Activated T-cell treated with anti-CD3 and anti-CD28 coated beads, Interleukin-2, amount 50 U/mL, for 4 hours (primary cell): ENCODE data around the gene FADS3. TPM values are rescaled to one million over a fixed set of nuclear protein-coding genes. Genes with fewer than 3 reads are reported as not detected.

Experiments
- ATAC-seq, 2 donors: fragments of 200-7000 bp; cut with Tn5 transposase; one replicate each; pipeline ENCODE4 v1.10.0; 2021
- DNase-seq: peaks from one replicate; pipeline ENCODE4 v3.0.0-alpha.2; 2020
- H3K27me3 Mint-ChIP-seq: one replicate; pipeline ENCODE4 v1.8.0; 2021; ENCODE audit warnings: low read depth, mixed read lengths
- H3K36me3 Mint-ChIP-seq: one replicate; pipeline ENCODE4 v1.8.0; 2022; ENCODE audit warnings: mixed read lengths; ENCODE audit not compliant: insufficient read depth
- H3K4me1 Mint-ChIP-seq: one replicate; pipeline ENCODE4 v1.8.0; 2021; ENCODE audit warnings: low read depth, mixed read lengths
- H3K4me3 Mint-ChIP-seq: one replicate; pipeline ENCODE4 v1.8.0; 2021; ENCODE audit warnings: mild to moderate bottlenecking, moderate library complexity, mixed read lengths
- H3K9me3 Mint-ChIP-seq: one replicate; pipeline ENCODE4 v1.8.0; 2021; ENCODE audit warnings: mixed read lengths
- total RNA-seq, 3 donors: library from RNA; stranded (reverse); gene quantifications; one replicate each; pipeline ENCODE4 v1.2.1, GENCODE V29; 2021

FADS3 gene
- 1 to 10 TPM; 2.6 to 4.1 (median 2.8) TPM for total RNA-seq

GRCh38 chr11:61891331-61892084 is at the start of gene FADS3:
TSS of gene FADS3 (minus strand) at chr11:61891545. CDS start at chr11:61891381, 164 bp downstream.
- DNase-seq (peak; percentile 26), ATAC-seq (peak; percentile 79 to 82)
- Mint-ChIP-seq H3K36me3 (no peaks in the 10 kb centered on the region), H3K4me3 (peak within 1 kb of the TSS; percentile 73), H3K27me3 (no peaks in the 10 kb centered on the region), H3K4me1 (peaks cover 5% of the 10 kb centered on the region), H3K9me3 (no peaks in the 10 kb centered on the region)

DNA sequence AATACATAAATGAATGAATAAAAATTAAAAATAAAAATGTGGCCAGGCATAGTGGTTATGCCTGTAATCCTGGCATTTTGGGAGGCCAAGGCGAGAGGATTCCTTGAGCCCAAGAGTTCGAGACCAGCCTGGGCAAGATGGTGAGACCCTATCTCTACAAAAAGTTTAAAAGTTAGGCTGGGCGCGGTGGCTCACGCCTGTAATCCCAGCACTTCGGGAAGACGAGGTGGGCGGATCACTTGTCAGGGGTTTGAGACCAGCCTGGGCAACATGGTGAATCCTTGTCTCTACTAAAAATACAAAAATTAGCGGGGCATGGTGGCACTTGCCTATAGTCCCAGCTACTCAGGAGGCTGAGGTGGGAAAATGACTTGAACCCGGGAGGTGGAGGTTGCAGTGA is 49.1 kb upstream of the FADS3 start:
- ATAC-seq, result no peak

DNA sequence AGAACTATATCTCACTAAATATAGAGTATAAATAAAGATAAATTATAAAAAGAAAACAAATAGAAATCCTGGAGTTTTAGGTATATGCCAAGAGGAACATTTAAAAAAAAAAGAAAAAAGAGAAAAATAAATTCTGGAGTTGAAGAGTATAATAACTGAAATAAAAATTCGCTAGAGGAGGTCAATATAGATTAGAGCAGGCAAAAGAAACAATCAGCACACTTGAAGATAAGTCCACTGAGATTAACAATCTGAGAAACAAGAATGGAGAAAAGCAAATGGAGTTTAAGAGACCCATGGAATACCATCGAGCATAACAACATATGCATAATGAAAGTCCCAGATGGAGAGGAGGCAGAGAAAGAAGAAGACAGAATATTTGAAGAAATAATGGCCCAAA is 44.5 kb upstream of the FADS3 start:
- DNase-seq, result no peak
- no peak for ATAC-seq
- Mint-ChIP-seq H3K4me3 (no peak overlapping the region), H3K9me3 (peaks cover 18% of the 10 kb centered on the region), H3K36me3 (peaks cover 3% of the 10 kb centered on the region), H3K4me1 (no peaks in the 10 kb centered on the region), H3K27me3 (peaks cover 26% of the 10 kb centered on the region)

More for the DNA sequence above, 49.1 kb upstream of the FADS3 start:
- no peak for DNase-seq
- Mint-ChIP-seq H3K27me3 (peaks cover 10% of the 10 kb centered on the region), H3K4me1 (no peaks in the 10 kb centered on the region), H3K36me3 (peaks cover 3% of the 10 kb centered on the region), H3K9me3 (peaks cover 13% of the 10 kb centered on the region), H3K4me3 (no peak overlapping the region)

DNA sequence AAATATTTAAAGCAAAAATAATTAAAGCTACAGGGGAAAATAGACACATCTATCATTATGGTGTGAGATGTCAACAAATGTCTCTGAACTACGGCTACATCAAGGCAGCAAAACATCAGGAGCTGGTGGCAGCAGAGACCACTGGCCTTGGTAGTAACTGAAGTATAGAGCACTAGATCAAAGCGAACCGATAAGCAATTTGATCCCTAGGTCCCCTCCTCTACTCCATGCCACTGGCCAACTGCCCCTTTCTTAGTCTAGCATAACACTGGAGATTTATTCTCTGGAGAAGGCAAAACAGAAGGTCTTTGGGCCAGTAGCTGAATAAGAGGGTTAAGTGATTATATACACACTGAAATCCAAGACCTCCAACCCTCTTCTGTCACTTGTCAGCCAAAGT is 39.6 kb upstream of the FADS3 start:
- no peaks in the 10 kb centered on the region for H3K4me1 Mint-ChIP-seq
- H3K27me3 Mint-ChIP-seq, result peaks cover 17% of the 10 kb centered on the region
- peaks cover under 1% of the 10 kb centered on the region for H3K36me3 Mint-ChIP-seq
- ATAC-seq, result no peak
- no peak for DNase-seq
- H3K9me3 Mint-ChIP-seq, result peaks cover 7% of the 10 kb centered on the region
- H3K4me3 Mint-ChIP-seq, result no peak overlapping the region

DNA sequence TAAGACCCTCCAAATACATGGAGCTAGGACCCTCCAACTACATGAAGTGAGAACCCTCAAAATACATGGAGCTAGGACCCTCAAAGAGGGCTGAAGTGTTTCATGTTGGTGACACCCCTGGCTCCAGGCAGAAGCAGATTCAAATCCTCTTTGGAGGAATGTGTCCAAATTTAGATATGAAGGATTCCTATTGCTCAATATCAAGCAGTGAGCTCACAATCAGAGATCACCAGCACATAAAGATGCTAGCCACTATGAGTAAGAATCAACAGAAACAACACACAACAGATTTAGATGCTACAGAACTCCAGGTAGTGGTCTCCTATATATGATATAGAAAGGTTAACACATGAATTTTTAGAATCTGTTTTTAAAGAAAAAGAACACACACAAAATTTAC is 37.3 kb upstream of the FADS3 start:
- H3K27me3 Mint-ChIP-seq, result peaks cover 11% of the 10 kb centered on the region
- no peaks in the 10 kb centered on the region for H3K4me1 Mint-ChIP-seq
- DNase-seq (no peak), ATAC-seq (no peak)
- H3K36me3 Mint-ChIP-seq, result no peaks in the 10 kb centered on the region
- peaks cover 5% of the 10 kb centered on the region for H3K9me3 Mint-ChIP-seq
- no peak overlapping the region for H3K4me3 Mint-ChIP-seq

DNA sequence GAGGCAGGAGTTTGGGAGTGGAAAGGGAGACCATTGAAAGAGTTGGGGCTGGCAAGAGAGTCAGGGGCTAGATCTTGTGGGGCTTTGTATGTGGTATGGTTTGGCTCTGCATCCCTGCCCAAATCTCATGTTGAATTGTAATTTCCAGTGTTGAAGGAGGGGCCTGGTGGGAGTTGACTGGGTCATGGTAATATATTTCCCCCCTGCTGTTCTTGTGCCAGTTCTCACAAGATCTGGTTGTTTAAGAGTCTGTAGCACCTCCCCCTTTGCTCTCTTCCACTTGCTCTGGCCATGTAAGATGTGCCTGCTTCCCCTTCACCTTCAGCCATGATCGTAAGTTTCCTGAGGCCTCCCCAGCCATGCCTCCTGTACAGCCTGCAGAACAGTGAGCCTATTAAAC is 36.2 kb upstream of the FADS3 start:
- Mint-ChIP-seq H3K36me3 (no peaks in the 10 kb centered on the region), H3K4me1 (no peaks in the 10 kb centered on the region), H3K9me3 (no peaks in the 10 kb centered on the region), H3K4me3 (no peak overlapping the region), H3K27me3 (peaks cover 10% of the 10 kb centered on the region)
- ATAC-seq (no peak), DNase-seq (no peak)

DNA sequence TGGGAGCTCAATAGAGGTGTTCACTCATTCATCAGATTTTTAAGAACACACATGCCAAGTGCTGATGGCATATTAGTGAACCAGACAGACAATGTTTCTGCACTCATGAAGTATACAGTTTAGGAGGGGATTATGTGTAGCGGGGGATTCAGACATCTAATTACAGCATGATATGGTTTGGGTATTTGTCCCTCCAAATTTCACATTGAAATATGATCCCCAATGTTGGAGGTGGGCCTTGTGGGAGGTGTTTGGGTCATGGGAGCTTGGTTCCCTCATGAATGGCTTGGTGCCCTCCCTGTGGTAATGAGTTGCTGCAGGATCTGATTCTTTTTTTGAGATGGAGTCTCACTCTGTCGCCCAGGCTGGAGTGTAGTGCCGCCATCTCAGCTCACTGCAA is 34.9 kb upstream of the FADS3 start:
- Mint-ChIP-seq H3K4me1 (no peaks in the 10 kb centered on the region), H3K9me3 (no peaks in the 10 kb centered on the region)

DNA sequence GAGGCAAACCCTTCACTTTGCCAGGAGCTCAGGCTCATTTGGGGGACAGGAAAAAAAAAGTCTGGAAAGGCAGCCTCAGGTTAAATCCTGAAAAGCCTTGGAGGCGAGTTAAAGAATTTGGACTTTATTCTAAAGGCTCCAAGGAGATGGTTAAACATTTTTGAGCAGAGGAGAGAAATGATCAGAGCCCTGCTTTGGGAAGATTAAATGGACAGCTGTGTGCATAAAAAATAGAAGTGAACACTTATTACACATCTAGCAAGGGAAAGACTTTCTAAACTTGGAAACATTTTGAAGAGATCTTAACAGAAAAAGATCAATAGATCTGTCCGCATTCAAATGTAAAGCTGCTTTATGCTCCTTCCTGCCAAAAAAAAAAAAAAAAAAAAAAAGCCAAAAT is 34.4 kb upstream of the FADS3 start:
- Mint-ChIP-seq H3K4me3 (no peak overlapping the region), H3K9me3 (no peaks in the 10 kb centered on the region), H3K36me3 (no peaks in the 10 kb centered on the region), H3K27me3 (peaks cover 11% of the 10 kb centered on the region), H3K4me1 (no peaks in the 10 kb centered on the region)
- DNase-seq (no peak), ATAC-seq (no peak)

More for the DNA sequence above, 34.9 kb upstream of the FADS3 start:
- DNase-seq (no peak), ATAC-seq (no peak)
- Mint-ChIP-seq H3K4me3 (no peak overlapping the region), H3K27me3 (peaks cover 13% of the 10 kb centered on the region), H3K36me3 (no peaks in the 10 kb centered on the region)

- no peaks in the 10 kb centered on the region for H3K9me3 Mint-ChIP-seq
- ATAC-seq, result no peak
- H3K27me3 Mint-ChIP-seq, result peaks cover 25% of the 10 kb centered on the region
Observed at GRCh38 chr11:61924064-61924455, 32.7 kb upstream of the FADS3 start.

DNA sequence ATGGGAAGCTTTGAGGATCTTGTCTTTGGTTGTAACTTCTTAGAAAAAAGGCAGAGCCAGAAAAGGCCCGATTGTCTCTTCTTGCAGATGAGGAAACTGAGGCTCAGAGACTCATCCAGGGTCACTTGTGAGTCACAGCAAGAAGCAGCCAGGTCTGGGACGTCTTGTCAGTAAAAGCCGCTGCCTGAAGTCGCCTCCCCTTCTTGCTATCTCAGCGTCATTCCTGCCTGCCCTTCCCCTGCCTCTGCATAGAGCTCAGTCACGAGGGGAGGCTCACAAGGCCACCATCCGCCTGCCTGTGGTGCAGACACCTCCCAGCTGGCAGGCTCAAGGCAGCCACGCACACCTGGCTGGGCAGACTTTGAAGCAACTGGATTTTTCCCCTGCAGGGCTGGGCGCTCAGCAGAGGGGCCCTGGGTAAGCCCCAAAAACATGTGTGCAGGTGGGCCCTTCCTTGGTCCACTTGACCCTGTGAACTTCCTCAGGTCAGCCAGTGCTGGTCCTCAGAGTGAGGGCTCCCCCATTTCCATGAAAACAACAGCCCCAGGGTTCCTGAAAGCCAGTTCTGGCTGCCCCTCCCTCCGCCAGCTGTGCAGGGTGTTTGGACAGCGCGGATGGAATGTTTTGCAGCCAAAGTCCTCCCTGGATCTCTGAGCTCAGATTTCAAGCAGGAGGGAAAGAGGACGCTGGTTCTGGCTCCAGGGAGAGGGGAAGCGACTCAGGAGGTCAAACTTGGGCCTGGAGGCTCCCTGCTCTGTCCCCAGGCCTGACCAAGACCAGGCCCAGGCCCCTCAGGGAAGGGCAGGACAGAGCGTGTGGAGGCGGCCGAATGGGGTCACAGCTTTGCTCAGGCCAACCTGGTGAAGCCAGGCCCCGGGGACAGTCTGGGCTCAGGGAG is 32.1 kb upstream of the FADS3 start:
- ATAC-seq, result no peak
- H3K4me1 Mint-ChIP-seq, result no peaks in the 10 kb centered on the region
- no peaks in the 10 kb centered on the region for H3K9me3 Mint-ChIP-seq
- no peaks in the 10 kb centered on the region for H3K36me3 Mint-ChIP-seq
- no peak for DNase-seq
- no peak overlapping the region for H3K4me3 Mint-ChIP-seq
- peaks cover 31% of the 10 kb centered on the region for H3K27me3 Mint-ChIP-seq

More at GRCh38 chr11:61924064-61924455, 32.7 kb upstream of the FADS3 start:
- H3K4me1 Mint-ChIP-seq, result no peaks in the 10 kb centered on the region
- no peak overlapping the region for H3K4me3 Mint-ChIP-seq
- no peaks in the 10 kb centered on the region for H3K36me3 Mint-ChIP-seq
- no peak for DNase-seq

- H3K27me3 Mint-ChIP-seq, result peaks cover 40% of the 10 kb centered on the region
- H3K4me3 Mint-ChIP-seq, result no peak overlapping the region
- ATAC-seq, result no peak
- no peaks in the 10 kb centered on the region for H3K9me3 Mint-ChIP-seq
- H3K36me3 Mint-ChIP-seq, result no peaks in the 10 kb centered on the region
- peaks cover 8% of the 10 kb centered on the region for H3K4me1 Mint-ChIP-seq
- DNase-seq, result no peak
Observed at GRCh38 chr11:61922539-61922938, 31.2 kb upstream of the FADS3 start.

- Mint-ChIP-seq H3K4me3 (no peak overlapping the region), H3K27me3 (peaks cover 45% of the 10 kb centered on the region), H3K9me3 (no peaks in the 10 kb centered on the region), H3K36me3 (no peaks in the 10 kb centered on the region), H3K4me1 (peaks cover 8% of the 10 kb centered on the region)
- DNase-seq (no peak), ATAC-seq (no peak)
Observed at GRCh38 chr11:61921446-61921845, 30.1 kb upstream of the FADS3 start.

DNA sequence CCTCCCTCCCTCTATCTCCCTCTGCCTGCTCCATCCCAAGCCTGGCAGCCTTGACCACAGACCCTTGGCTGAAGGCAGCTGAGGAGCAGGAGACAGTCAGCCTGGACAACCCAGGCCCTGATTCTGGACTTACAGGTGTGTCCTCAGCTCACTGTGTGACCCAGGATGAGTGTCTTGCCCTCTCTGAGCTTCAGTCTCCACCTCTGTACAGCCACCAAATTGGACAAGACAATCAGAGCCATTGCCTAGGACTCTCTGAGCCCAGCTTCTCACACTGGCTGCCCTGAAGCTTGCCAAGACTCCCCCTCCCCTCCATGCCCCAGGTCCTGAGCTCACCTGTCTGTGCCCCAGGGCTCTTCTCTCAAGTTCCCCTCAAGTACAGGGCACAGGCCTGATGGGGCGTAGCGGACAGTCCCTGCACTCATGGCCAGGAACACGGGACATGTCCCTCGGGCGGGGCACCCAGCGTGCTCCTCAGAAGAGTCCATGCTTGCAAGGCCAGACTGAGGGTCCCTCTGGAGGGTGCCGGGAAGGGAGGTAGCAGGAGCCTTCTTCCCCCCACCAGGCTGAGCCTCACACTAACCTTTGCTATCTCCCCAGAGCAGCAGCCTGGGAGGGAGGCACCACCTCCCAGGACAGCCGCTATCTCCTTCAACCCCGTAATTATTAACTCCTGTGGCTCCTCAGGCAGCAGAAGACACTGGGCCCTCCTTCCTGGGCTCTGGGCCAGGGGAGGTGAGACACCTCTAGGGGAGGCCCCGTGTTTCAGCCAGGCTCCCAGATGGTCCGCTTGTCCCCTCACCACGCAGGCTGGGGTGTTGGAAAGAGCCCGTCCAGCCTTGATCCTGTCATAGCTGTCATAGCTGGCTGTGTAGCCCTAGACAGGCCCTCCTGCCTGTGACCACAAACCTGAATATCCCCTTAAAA is 28.6 kb upstream of the FADS3 start:
- peaks cover 58% of the 10 kb centered on the region for H3K27me3 Mint-ChIP-seq
- H3K4me1 Mint-ChIP-seq, result peaks cover 8% of the 10 kb centered on the region
- H3K36me3 Mint-ChIP-seq, result no peaks in the 10 kb centered on the region
- ATAC-seq (no peak), DNase-seq (no peak)
- H3K4me3 Mint-ChIP-seq, result no peak overlapping the region
- H3K9me3 Mint-ChIP-seq, result no peaks in the 10 kb centered on the region
